Activated CD4-positive, CD25-positive, alpha-beta regulatory T cell treated with anti-CD3 and anti-CD28 coated beads, Interleukin-2, amount 50 U/mL, for 16 hours (primary cell): Measurements from ENCODE around the gene MIEN1.
"Not testable (repeated sequence)": the region's sequence is repeated elsewhere in the genome, so short reads cannot be mapped to it uniquely, and the experiment has no call there.

Source experiments
- DNase-seq: peaks from one replicate; pipeline ENCODE4 v3.0.0-alpha.2; 2020; ENCODE audit warnings: low read depth, low spot score

Gene MIEN1, protein sequence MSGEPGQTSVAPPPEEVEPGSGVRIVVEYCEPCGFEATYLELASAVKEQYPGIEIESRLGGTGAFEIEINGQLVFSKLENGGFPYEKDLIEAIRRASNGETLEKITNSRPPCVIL

DNA sequence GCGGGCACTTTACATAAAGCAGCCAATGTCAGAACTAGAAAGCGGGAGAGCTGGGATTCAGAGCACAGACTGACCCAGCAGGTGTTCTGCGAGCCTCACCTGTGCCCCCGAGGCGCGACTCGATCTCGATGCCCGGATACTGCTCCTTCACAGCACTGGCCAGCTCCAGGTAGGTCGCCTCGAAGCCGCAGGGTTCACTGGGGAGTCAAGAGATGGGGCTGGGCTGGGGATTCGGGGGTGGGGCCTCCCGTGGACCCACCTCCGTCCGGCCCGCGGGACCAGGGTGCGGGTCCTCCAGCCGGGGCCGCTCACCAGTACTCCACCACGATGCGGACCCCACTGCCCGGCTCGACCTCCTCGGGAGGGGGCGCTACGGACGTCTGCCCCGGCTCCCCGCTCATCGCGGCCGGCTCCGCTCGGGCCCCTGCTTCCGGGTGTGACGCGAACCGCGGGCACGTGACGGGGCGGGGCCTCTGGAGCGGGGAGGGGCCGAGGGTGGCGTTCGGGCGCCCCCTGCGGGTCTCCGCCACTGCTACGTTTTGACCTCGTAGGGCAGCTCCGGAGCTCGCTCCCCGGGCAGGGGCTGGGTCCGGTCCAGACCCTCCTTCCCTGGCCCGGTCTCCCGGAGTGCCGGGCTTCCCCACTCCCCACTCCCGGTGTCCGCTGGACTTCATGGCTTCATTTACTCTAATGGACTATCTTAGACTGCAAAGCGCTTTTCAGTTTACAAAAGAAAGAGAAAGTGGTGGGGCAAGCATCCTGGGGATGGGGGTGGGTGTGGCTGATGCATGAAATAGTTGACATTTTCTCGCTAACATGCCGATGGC, at the start of gene MIEN1:
Gene MIEN1 (minus strand): TSS at position 438 of the 827 bp plus-strand sequence. CDS start 37 bp downstream, at position 401.
- peak; percentile 92 for DNase-seq

DNA sequence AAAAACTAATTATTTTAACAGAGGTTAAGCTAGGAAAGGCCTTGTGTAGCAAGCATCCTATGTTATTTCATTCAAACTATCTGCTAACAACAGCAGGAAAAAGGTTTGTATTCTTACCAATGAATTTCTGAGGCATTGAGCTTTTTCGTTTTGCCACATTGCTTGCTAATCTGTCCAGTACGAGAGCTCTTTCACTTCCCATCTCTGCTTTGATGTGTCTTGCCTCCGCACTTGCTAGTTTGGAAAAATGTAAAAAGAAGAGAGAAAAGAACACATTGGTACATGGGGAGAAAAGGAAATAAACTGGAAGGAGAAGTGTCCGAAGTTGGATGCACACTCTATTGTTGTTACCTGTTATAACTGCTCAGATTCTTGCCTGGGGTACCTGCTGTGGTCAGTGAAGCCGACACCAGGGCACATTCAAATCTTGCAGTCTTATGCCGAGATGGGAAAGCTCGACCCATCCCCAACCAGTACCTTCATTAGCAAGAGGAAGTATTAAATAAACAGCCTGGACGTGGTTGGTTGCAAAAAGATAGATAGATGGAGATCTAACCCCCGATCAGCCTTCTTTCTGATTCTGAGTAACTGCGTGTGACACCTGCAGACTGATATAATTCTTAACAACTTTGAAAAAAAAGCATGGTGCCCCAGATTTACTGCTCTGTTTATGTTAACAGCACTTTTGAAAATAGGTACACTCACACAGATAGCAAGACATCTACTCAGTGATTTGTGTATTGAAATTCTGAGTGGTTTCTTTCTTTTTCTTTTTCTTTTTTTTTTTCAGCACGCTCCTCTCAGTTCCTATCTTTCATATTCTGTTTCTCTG, 47.4 kb upstream of the MIEN1 start:
- no peak for DNase-seq

DNA sequence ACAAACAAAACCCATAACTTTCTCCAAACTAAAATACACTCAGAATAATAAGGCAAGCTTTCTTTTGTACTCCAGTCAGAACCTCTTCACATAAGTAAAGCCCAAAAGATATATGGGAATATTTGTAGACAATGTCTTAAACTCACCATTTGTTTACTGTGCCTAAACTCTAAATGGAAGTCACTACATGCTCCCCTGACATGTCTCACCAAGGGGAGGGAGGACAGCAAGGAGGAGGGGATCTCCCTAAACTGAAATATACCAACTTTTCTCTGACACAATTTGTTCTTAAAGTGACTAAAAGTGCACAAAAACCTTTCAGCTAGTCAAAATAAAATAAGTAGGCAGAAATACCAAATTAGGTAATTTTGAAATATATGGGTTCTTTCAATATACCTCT, 45.9 kb upstream of the MIEN1 start:
- DNase-seq: no peak

DNA sequence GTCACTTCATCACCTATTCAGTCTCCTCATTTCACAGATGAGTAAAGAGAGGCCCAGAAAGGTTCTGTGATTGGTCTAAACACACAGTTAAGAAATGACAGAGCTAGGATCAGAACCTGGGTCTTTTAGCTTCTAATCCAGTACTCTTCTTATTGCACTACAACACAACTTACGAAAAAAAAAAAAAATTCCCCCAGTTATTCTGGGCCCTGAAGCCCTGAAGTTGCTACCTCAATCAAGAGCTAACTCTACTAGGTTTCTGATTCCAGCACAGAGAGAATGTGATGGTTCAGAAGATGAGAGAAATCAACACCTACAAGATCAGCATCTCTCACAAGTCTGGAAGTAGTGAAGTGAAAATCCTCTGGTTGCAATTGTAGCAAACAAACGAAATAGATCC, 44.7 kb upstream of the MIEN1 start:
- no peak for DNase-seq

DNA sequence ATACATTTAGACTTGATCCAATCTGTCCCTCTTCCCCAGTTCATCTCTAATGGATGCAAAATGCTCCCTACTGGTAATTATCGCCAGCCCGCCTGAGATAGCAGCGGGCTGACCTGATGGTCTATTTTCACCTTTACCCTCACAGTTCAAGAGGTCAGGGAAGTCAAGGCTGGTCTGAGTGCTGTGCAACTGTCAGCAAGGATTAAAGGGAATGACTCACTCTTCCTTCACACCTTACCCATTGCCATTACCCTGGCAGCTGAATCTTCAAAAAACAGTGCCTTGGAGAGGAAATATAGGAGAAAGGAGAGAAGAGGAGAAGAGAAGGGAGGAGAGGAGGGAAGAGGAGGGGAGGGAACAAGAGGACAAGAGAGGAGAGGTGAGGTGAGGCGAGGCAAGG, 43.7 kb upstream of the MIEN1 start:
- DNase-seq: no peak

DNA sequence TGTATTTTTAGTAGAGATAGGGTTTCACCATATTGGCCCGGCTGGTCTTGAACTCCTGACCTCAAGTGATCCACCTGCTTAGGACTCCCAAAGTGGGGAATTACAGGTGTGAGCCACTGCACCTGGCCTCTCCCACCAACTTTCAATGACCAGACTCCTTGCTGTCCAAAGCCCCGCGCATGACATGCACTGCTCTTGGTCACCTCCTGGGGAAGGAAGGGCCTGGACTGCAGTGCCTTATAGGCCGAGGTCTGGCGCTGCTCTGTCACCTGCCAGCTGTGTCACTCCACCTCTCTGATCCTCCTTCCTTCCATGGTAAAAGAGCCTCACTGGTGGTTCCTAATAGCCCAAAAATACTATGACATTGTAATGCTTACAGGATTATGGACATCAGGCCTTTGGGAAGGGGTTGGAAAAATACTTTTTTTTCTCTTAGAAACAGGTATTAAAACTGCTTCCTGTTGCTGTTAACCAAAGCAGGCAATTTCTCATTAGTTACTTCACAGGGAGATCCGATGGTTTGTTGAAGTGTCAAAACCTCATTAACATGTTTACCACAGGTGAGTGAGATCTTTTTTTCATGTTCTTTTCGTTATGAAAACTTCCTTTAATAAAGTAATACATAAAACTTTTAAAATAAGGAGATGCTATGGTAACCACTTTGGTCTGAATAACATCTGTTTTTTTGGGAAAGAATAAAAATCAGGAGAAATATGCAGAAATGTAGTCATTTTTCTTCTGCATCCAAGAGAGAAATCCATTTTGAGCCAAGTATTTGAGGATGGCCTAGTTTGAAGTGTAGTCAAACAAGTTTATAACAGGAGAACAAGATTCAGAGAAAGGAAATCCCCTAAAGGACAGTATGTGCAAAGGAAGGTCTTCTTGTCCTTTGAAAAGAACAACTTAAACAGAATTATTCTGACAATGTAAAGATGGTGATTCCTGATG, 42.9 kb upstream of the MIEN1 start:
- no peak for DNase-seq

DNA sequence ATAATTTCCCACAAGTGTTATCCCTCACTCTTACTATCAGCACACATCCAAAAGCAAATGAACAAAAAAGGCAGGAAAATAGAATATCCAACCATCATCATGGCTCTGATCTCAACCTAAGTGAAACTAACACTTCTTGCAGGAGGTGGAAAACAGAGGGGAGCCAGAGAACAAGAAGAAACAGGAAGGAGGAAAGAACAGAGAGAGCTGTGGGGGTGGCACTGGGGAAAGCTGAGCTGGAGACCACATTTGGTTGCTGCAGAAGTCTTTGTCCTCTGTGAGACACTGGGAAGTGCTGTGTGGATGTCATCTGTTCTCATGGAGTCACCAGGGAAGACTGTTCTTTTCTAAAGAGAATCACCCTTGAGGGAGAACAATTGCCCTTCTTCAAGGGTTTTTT, 42.1 kb upstream of the MIEN1 start:
- no peak for DNase-seq

DNA sequence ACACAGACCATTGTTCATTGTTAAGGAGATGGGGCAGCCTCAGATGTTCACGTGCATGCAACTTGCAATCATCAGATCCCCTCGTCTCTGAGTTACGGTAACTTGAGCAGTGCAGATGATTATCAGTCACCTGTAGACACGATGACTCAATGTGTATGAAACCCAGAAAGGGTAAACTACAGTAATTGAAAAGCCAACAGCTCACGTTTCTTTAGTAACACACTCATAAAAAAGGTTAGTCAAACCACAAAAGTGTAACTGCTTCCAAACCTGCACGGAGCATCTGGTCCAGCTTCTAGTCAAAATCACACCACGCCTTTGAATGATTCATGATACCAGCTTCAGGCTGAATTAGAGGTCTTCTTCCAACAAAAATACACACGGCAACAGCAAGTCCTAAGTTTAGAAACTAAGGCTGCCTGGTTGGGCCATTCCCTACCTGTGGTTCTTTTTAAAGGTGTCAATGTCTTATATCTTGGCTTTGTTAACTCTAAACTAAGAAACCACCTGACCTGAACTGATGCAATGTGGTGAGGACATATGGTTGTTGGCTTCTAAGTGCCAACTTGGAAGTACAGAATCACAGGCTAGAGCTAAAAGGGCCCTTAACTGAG, 39.7 kb upstream of the MIEN1 start:
- DNase-seq: peak; percentile 49

DNA sequence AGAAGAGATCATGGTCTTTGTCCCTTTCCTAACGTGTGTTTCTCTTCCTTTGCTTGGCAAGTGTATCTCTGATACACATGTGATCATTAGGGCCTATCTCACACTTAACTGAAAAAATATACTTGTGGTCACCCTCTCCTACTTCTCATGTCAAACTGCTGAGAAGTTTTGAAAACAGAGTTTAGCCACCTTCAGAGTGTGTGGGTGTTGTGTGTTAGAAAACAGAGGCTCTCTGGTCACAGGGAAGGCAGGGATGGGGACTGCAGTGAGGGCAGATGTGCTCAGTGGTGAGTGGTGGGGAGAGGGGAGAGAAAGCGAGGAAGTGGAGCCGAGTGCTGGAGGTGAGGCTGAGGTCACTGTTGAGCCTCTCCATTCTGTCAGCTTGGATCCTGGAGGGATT, 36.8 kb upstream of the MIEN1 start:
- no peak for DNase-seq

DNA sequence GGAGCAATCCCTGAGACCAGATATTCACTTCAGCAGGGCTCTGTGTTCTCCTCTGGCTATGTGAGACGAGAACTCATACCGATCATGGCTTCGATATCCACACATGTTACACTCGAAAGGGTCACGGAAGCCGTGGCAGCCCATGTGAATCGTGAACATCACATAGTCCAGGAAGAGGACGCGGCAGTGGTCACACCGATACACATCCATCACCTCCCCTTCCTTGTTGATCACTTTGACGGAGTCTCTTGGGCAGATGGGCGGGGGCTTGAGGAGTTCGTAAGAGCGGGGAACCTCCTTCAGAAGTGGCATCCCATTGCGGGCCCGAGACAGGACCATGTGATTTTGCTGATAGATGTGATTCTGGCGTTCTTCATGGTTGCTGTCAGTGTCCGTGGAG, 35.4 kb upstream of the MIEN1 start:
- DNase-seq: no peak

DNA sequence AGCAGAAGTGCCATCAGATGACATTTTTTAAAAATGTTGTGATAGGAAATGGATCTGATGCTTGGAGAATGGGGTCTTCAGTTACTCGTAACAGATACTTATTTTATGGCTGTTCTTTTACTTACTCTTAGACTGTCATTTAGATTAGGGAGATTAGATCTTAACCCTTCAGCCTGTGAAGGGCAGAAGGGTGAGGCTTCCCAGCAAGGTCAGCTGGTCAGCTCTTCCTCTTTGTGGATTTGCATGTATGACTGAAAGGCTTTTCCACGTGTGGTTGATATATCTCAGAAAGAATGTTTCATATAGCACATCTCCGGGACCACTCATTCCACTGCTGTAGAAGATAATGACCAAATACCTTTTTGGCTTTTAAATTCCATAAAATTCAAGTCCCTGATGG, 34.8 kb upstream of the MIEN1 start:
- no peak for DNase-seq

DNA sequence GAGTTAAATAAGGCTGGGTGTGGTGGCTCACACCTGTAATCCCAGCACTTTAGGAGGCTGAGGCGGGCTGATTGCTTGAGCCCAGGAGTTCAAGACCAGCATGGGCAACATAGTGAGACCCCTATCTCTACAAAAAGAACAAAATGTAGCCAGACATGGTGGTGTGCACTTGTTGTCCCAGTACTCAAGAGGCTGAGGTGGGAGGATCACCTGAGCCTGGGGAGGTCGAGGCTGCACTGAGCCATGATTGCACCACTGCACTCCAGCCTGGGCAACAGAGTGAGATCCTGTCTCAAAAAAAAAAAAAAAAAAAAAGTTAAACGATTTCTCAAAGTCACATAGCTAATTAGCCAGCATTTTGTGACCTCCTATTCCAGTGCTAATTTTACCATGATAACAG, 33.8 kb upstream of the MIEN1 start:
- DNase-seq: not testable (repeated sequence)

DNA sequence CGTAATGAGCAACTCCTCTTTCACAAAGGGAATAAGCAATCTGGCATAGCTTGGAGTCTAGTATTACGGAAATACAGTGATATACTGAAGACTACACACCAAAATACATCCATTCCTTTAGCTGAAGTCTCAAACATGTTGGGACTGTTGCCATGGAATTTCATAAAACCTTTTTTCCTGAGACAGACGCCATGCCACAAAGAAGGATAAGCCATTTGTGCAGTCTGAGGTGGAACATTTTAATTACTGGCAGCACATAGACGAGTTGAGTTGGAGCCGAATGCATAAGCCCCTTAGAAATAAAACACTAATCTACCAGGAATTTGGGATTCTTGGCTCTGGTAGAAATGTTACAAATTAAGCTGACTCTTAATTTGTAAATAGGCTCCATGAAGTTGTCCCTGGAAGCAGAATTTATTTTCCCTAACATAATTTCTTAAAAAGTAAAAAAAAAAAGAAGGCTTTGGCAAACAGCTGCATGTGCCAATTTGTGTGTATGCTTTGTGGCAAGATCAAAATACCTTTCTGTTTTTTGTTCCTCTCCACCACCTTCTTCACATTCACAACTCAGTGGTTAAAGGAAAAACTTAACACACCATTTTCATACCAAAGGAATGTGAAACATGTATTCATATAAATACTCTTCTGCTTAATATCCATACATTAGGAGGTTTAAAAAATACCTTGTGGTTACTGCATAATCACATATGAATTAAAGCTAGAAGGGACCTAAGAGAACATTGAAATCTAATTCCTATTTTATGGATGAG, 32.9 kb upstream of the MIEN1 start:
- no peak for DNase-seq

DNA sequence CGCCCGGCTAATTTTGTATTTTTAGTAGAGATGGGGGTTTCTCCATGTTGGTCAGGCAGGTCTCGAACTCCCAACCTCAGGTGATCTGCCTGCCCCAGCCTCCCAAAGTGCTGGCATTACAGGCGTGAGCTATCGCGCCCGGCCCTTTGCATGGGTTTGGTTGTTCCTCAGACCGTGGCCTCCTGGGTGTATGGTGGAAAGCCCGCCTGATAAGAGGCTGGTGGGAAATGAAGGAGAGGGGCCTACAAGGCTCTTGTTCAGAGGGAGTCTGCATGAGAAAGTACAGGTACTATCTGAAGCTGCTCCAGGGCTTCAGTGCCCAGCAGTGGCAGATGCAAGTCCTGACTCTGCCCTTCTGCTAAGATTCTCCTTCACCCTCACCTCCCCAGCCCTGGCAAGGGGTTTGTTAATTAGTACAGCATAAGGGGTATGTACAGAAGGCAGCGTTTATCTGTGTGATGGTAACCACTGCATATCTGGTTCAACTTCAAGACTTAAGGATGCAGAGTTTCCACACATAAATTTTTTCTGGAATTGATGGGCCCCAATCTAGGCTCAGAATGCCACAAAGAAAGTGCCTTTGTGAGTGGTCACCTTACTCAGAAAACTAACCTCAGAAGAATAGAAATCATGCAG, 31.6 kb upstream of the MIEN1 start:
- DNase-seq: no peak

DNA sequence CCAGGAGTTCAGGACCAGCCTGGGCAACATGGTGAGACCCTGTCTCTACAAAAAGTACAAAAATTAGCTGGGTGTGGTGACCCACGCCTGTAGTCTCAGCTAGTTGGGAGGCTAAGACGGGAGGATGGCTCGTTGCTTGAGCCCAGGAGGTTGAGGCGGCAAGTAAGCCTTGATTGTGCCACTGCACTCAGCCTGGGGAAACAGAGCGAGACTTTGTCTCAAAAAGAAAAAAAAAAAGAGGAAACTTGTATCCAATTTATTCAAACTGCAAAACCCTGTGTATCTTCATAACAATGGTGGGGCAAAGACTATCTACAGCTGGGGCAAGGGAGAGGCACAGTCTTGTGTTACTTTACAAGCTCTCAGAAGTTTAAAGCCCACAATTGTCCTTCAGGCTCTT, 28.9 kb upstream of the MIEN1 start:
- DNase-seq: no peak

DNA sequence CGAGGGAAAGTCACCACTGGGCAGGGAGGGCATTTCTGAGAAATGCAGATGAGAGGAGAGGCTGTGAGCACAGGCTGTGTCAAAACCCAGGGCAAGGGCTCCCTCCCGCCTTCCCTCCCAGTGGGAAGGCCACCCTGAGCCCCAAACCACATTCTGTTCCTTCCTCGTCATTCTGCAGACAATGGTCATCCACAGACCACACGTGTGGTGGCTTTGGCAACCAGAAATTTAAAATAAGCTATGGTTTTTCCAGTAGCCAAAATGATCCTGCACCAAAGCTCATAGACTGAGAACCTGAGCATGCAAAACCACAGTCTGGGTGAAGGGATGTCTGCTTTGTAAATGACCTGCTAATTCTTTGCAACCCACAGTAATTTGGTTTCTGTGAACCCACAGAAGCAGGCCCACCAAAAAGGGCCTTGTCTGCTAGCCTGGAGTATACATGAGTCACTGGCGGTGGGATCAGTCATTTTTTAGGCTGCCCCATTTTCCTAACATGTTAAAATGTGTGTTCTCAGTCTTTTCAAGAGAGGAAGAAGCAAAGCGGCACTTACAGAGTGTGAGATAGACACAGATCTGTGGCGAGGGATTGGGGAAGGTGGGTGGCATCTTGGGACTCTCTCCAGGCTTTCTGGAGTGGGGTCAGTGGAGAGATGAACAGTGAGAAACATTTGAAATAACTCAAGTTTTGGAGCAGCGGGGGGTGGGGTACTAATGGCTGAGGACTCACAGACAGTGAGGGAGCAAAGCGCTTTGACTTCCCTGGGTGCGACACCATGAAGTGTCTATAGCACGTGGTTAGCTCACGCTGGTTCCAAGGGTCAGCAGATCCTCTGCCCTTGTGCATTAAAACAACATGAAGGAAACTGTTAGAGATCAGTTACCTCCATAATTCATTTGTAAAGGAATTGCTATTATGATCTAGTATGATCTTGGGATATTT, 27.9 kb upstream of the MIEN1 start:
- no peak for DNase-seq

DNA sequence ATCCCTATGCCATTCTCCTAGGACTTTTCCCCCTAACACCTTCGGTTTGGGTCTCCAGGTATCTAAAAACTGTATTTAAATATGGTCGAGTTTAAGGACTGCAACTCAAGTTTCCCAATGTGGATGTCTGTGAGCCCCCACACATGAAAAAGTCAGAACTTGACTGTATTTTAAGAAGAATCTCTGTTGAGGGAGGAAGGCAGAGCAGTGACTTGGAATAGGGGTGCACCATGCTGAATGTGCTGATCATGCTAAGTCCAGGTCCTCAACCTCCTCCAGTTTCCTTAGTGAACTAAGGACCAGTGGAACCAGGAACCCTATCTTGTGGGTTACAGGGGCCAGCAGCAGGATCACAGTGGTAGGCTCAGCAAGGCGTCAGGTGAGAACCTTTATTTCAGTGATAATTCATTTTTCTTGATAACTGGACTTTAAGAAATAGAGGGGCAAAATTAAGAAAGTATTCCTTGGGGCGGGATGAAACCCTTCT, 26.9 kb upstream of the MIEN1 start:
- no peak for DNase-seq

DNA sequence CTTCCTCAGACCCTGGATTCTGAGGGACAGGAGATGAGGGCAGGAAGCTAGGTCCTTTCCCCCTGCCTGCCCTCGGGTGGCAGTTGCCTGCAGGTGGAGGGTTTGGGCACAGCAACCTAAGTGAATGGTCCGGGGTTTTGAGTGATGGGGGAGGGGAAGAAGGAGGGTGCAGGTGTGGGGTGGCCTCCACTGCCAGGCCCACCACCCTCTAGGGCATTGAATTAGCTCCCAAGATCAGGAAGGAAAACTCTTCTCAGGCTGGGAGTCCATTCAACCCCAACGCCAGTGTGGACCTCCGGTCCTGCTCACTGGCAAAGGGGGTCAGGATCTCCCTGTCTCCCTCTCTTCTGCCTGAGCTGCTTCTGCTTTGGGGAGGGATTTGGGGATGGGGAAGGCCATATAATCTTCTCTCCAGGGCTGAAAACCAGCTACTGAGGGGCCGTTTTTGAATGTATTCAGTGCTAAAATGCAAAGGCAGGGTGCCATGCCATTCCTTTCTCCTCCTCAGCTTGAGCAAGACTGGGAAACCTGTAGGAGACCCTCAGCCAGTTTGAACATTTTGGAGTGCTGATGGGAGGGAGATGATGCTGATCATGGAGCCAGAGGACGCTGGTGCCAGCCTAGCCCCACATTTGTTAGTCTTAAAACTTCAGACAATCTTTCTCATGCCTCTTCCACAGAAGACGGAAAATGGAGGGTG, 26.2 kb upstream of the MIEN1 start:
- DNase-seq: no peak
